HEK293 (cell line): Measurements from ENCODE around the gene CCDC57.

Experiments
- CTCF ChIA-PET: fragments of 350-600 bp; formaldehyde crosslinking; extraction: SDS; loops from one replicate; lab custom pipeline; 2021; ENCODE audit warnings: antibody characterized with exemption; lab: Yijun Ruan, JAX
- POLR2A ChIA-PET: fragments of 300-600 bp; formaldehyde crosslinking; extraction: SDS; loops from one replicate; lab custom pipeline; 2020; ENCODE audit warnings: antibody characterized with exemption, inconsistent platforms; lab: Yijun Ruan, JAX
- H3K27ac ChIP-seq: fragments of 200-500 bp; sonication (Bioruptor generic); 2 replicates; pipeline ENCODE4 v1.5.1; 2014; ENCODE audit warnings: low read depth, low read length, control low read depth, inconsistent platforms; ENCODE audit errors: extremely low read depth
- H3K36me3 ChIP-seq, 2 experiments: fragments of 200-500 bp in 1 of 2; sonication (Bioruptor generic) in 1 of 2; 1 replicate in 1 of 2; 2 replicates in 1 of 2; pipeline ENCODE4 v1.5.1; 2014 to 2017; ENCODE audit warnings: inconsistent platforms in 2 of 2, low read length in 2 of 2; ENCODE audit not compliant: control insufficient read depth in 2 of 2, insufficient read depth in 1 of 2
- H3K4me1 ChIP-seq: fragments of 200-500 bp; sonication (Bioruptor generic); 2 replicates; pipeline ENCODE4 v1.5.1; 2014; ENCODE audit warnings: mild to moderate bottlenecking, low read length, inconsistent platforms; ENCODE audit not compliant: control insufficient read depth, insufficient read depth
- H3K4me3 ChIP-seq: 2 replicates; pipeline ENCODE4 v1.5.1; 2011; ENCODE audit warnings: low read depth, mild to moderate bottlenecking, control low read depth, low read length, moderate library complexity
- H3K9me3 ChIP-seq: fragments of 200-500 bp; sonication (Bioruptor generic); 2 replicates; pipeline ENCODE4 v1.5.1; 2014; ENCODE audit warnings: low read depth, low read length, inconsistent platforms; ENCODE audit not compliant: control insufficient read depth, insufficient read depth
- BCL6B ChIP-seq: fragments of 450-650 bp; formaldehyde crosslinking; IDR thresholded peaks from 2 replicates; pipeline ENCODE4 v1.5.1; 2017; ENCODE audit warnings: missing biosample characterization, missing genetic modification characterization
- GLIS1 ChIP-seq: fragments of 450-650 bp; formaldehyde crosslinking; IDR thresholded peaks from 2 replicates; pipeline ENCODE4 v1.5.1; 2016; ENCODE audit warnings: missing biosample characterization, missing genetic modification characterization
- GLIS2 ChIP-seq: fragments of 450-650 bp; formaldehyde crosslinking; IDR thresholded peaks from 2 replicates; pipeline ENCODE4 v1.5.1; 2016; ENCODE audit warnings: missing biosample characterization, missing genetic modification characterization
- HIC1 ChIP-seq: fragments of 450-650 bp; formaldehyde crosslinking; IDR thresholded peaks from 2 replicates; pipeline ENCODE4 v1.5.1; 2016; ENCODE audit warnings: missing biosample characterization, missing genetic modification characterization
- MZF1 ChIP-seq: fragments of 450-650 bp; formaldehyde crosslinking; IDR thresholded peaks from 2 replicates; pipeline ENCODE4 v1.5.1; 2017; ENCODE audit warnings: missing biosample characterization, missing genetic modification characterization, borderline replicate concordance
- PATZ1 ChIP-seq: fragments of 450-650 bp; formaldehyde crosslinking; IDR thresholded peaks from 2 replicates; pipeline ENCODE4 v1.5.1; 2016; ENCODE audit warnings: missing biosample characterization, missing genetic modification characterization
- SP2 ChIP-seq: fragments of 450-650 bp; formaldehyde crosslinking; IDR thresholded peaks from 2 replicates; pipeline ENCODE4 v1.5.1; 2016; ENCODE audit warnings: missing biosample characterization, missing genetic modification characterization
- ZBTB8A ChIP-seq: fragments of 450-650 bp; formaldehyde crosslinking; IDR thresholded peaks from 2 replicates; pipeline ENCODE4 v1.5.1; 2016; ENCODE audit warnings: missing biosample characterization, missing genetic modification characterization
- ZNF112 ChIP-seq: fragments of 450-650 bp; formaldehyde crosslinking; IDR thresholded peaks from 2 replicates; pipeline ENCODE4 v1.5.0; 2017; ENCODE audit warnings: missing biosample characterization, missing genetic modification characterization
- ZNF211 ChIP-seq: fragments of 450-650 bp; formaldehyde crosslinking; IDR thresholded peaks from 2 replicates; pipeline ENCODE4 v1.5.1; 2016; ENCODE audit warnings: low read depth, missing biosample characterization, missing genetic modification characterization
- ZNF221 ChIP-seq: fragments of 450-650 bp; formaldehyde crosslinking; IDR thresholded peaks from 2 replicates; pipeline ENCODE4 v1.5.1; 2017; ENCODE audit warnings: missing biosample characterization, missing genetic modification characterization, borderline replicate concordance
- ZNF660 ChIP-seq: fragments of 450-650 bp; IDR thresholded peaks from 2 replicates; pipeline ENCODE4 v1.5.1; 2018; ENCODE audit warnings: missing biosample characterization, mild to moderate bottlenecking, missing genetic modification characterization
- ZNF837 ChIP-seq: fragments of 450-650 bp; formaldehyde crosslinking; IDR thresholded peaks from 2 replicates; pipeline ENCODE4 v1.5.1; 2016; ENCODE audit warnings: missing biosample characterization, missing genetic modification characterization

The CCDC57 gene

GRCh38 chr17:82078433-82078832, 134.2 kb downstream of the CCDC57 start:
- H3K36me3 ChIP-seq: peaks cover 12 to 60% of the 10 kb centered on the region in 2 experiments
- ChIA-PET POLR2A (interaction anchor here (1.0 to 1.3 kb wide), 3 partner anchors 17 to 41 kb away, joined by 3 to 5 read pairs (median 3); partner anchors contain the start of genes DCXR and FASN), CTCF (no interaction called here)
- H3K4me1 ChIP-seq: no peaks in the 10 kb centered on the region
- H3K9me3 ChIP-seq: no peaks in the 10 kb centered on the region
- peak overlapping the region; percentile 11; the same call in 1 of the 2 replicates for H3K27ac ChIP-seq
- no peak overlapping the region for H3K4me3 ChIP-seq
- TF ChIP-seq ZNF221 (tag by site-specific recombination) (no peak), SP2 (tag by site-specific recombination) (no peak), GLIS1 (peak; percentile 19; the same call in 1 of the 2 replicates), BCL6B (no peak), GLIS2 (tag by site-specific recombination) (peak; percentile 60), ZNF112 (tag by site-specific recombination) (no peak), MZF1 (no peak), ZNF211 (tag by site-specific recombination) (no peak), ZNF660 (tag by site-specific recombination) (no peak), HIC1 (tag by site-specific recombination) (0 out of 2 replicates have a peak, but pooled peaks have one; percentile 12), ZBTB8A (tag by site-specific recombination) (0 out of 2 replicates have a peak, but pooled peaks have one; percentile 41)

- Histone ChIP-seq H3K9me3 (no peaks in the 10 kb centered on the region), H3K27ac (peak overlapping the region; percentile 11; the same call in 1 of the 2 replicates), H3K4me3 (no peak overlapping the region), H3K4me1 (no peaks in the 10 kb centered on the region), H3K36me3 (peaks cover 12 to 54% of the 10 kb centered on the region in 2 experiments)
- CTCF ChIA-PET: interaction anchor here (0.6 to 2.2 kb wide), 2 partner anchors 17 to 48 kb away, joined by 3 to 13 read pairs; no protein-coding TSS in a partner anchor
- TF ChIP-seq GLIS2 (tag by site-specific recombination): 0 out of 2 replicates have a peak, but pooled peaks have one; percentile 39
- no peak for TF ChIP-seq ZNF837 (tag by site-specific recombination)
- TF ChIP-seq GLIS1: peak; percentile 24; the same call in 1 of the 2 replicates
- peak; percentile 31; the same call in 1 of the 2 replicates for TF ChIP-seq PATZ1 (tag by site-specific recombination)
- TF ChIP-seq, all 188 proteins: peak for 3
- POLR2A ChIA-PET: interaction anchor here (1.0 to 3.1 kb wide), 4 partner anchors 9 to 21 kb away, joined by 5 to 15 read pairs (median 9); partner anchors contain the start of gene DUS1L
Measured at GRCh38 chr17:82077617-82078358, 134.9 kb downstream of the CCDC57 start.
